Right ventricle myocardium superior (tissue), 1 donor: ENCODE data around the gene BEAN1. TPM values are rescaled to one million over a fixed set of nuclear protein-coding genes. Genes with fewer than 3 reads are reported as not detected.
"Not testable (repeated sequence)": the region's sequence is repeated elsewhere in the genome, so short reads cannot be mapped to it uniquely, and the experiment has no call there.

Experiments
- ATAC-seq: fragments of 200-7000 bp; cut with Tn5 transposase; one replicate; pipeline ENCODE4 v1.9.1; 2020; ENCODE audit warnings: mild to moderate bottlenecking; ENCODE audit not compliant: poor library complexity
- DNase-seq: peaks from one replicate; pipeline ENCODE4 v3.0.0-alpha.2; 2020
- intact Hi-C: fragments of 100-400 bp; cut with DNase I; formaldehyde crosslinking; loops from one replicate; pipeline ENCODE4 v1.11.2; 2022
- total RNA-seq: library from RNA; stranded (reverse); fragmentation: NEBNext Ultra II Directional; extraction: Animal tissue kit (Norgen Biotek cat#: 25700); gene quantifications from one replicate; pipeline ENCODE4 v1.2.1, GENCODE V29; 2021
- donor health status: DM: no; HTN: yes; CAD: no; lungs with severe emphysema.

BEAN1 gene
- total RNA-seq, 1 donor from 2014 or later = 1.4 TPM

- intact Hi-C loops = no loop called here
- ATAC-seq = no peak
- no peak for DNase-seq
Observed at GRCh38 chr16:66489818-66490217, 62.7 kb downstream of the BEAN1 start.

- intact Hi-C loops = no loop called here
- no peak for DNase-seq
- no peak for ATAC-seq
Observed at GRCh38 chr16:66490774-66491715, 64.0 kb downstream of the BEAN1 start.

GRCh38 chr16:66491716-66492064 is 64.6 kb downstream of the BEAN1 start:
- DNase-seq (no peak), ATAC-seq (no peak)
- intact Hi-C loops = no loop called here

GRCh38 chr16:66493490-66494401 is 66.7 kb downstream of the BEAN1 start:
- ATAC-seq (no peak), DNase-seq (no peak)
- intact Hi-C loops = no loop called here

GRCh38 chr16:66494916-66495315 is 67.8 kb downstream of the BEAN1 start:
- DNase-seq = no peak
- ATAC-seq = no peak
- intact Hi-C loops = no loop called here

- intact Hi-C loops = no loop called here
- ATAC-seq (no peak), DNase-seq (peak; percentile 5)
Observed at GRCh38 chr16:66495440-66495839, 68.3 kb downstream of the BEAN1 start.

- DNase-seq, intact Hi-C loops, ATAC-seq: not testable (repeated sequence)
Observed at GRCh38 chr16:66496226-66496625, 69.1 kb downstream of the BEAN1 start.

- ATAC-seq, DNase-seq, intact Hi-C loops: not testable (repeated sequence)
Observed at GRCh38 chr16:66497921-66498320, 70.8 kb downstream of the BEAN1 start.

- ATAC-seq, intact Hi-C loops, DNase-seq: not testable (repeated sequence)
Observed at GRCh38 chr16:66501563-66501962, 74.5 kb downstream of the BEAN1 start.

GRCh38 chr16:66502020-66502913 is 75.2 kb downstream of the BEAN1 start:
- peak; percentile 90 for ATAC-seq
- peak; percentile 82 for DNase-seq
- intact Hi-C loops = no loop called here

- DNase-seq = peak; percentile 81
- intact Hi-C loops = no loop called here
- peak; percentile 94 for ATAC-seq
Observed at GRCh38 chr16:66503030-66503429, 75.9 kb downstream of the BEAN1 start.

GRCh38 chr16:66503612-66504011 is 76.5 kb downstream of the BEAN1 start:
- ATAC-seq = no peak
- intact Hi-C loops = no loop called here
- no peak for DNase-seq

- no peak for DNase-seq
- intact Hi-C loops = no loop called here
- no peak for ATAC-seq
Observed at GRCh38 chr16:66507731-66508239, 80.7 kb downstream of the BEAN1 start.

GRCh38 chr16:66508248-66508913 is 81.3 kb downstream of the BEAN1 start:
- intact Hi-C loops = no loop called here
- DNase-seq (no peak), ATAC-seq (no peak)

- intact Hi-C loops = no loop called here
- ATAC-seq = no peak
- DNase-seq = no peak
Observed at GRCh38 chr16:66508914-66509496, 81.9 kb downstream of the BEAN1 start.

GRCh38 chr16:66509576-66509975 is 82.5 kb downstream of the BEAN1 start:
- no peak for DNase-seq
- intact Hi-C loops = no loop called here
- ATAC-seq = no peak

GRCh38 chr16:66510298-66510697 is 83.2 kb downstream of the BEAN1 start:
- intact Hi-C loops = no loop called here
- DNase-seq = no peak
- ATAC-seq = no peak
